H1 (cell line): Measurements from ENCODE around the gene RASGEF1B. TPM values are rescaled to one million over a fixed set of nuclear protein-coding genes. Genes with fewer than 3 reads are reported as not detected.

Source experiments
- MAFK ChIP-seq: IDR thresholded peaks from 2 replicates; pipeline ENCODE4 v1.6.1; 2012; ENCODE audit warnings: low read depth, mild to moderate bottlenecking, improper control_type of control experiment, low read length
- RXRA ChIP-seq: IDR thresholded peaks from 2 replicates; pipeline ENCODE4 v1.6.1; 2011; ENCODE audit warnings: low read depth, mild to moderate bottlenecking, low read length, moderate library complexity; ENCODE audit not compliant: insufficient read depth
- TBP ChIP-seq: IDR thresholded peaks from 2 replicates; pipeline ENCODE4 v1.6.1; 2011; ENCODE audit warnings: low read depth, low read length, improper control_type of control experiment
- polyA plus RNA-seq, 7 experiments: library from polyadenylated mRNA; depleted of rRNA in 3 of 7; stranded (reverse) in 5 of 7; unstranded in 2 of 7; fragments of >200 nt in 5 of 7; fragments of 200-250 nt in 2 of 7; gene quantifications; 1 replicate in 5 of 7; 2 replicates in 1 of 7; 4 replicates in 1 of 7; pipeline versions ENCODE4 v1.2.1 to v1.2.3, GENCODE V29; 2011 to 2013; ENCODE audit warnings: missing spikeins in 2 of 7, mixed read lengths in 2 of 7
- total RNA-seq: library from RNA; stranded (reverse); fragmentation: NEBNext Ultra II Directional; extraction: Animal tissue kit (Norgen Biotek cat#: 25700); gene quantifications from 2 replicates; pipeline ENCODE4 v1.2.1, GENCODE V29; 2021

The RASGEF1B gene
- total and polyA plus RNA-seq, 2 of the 8 experiments (the other 6 are each of a cell fraction or from before 2014, with no cell fraction given) = 1.6 to 4.7 TPM

DNA sequence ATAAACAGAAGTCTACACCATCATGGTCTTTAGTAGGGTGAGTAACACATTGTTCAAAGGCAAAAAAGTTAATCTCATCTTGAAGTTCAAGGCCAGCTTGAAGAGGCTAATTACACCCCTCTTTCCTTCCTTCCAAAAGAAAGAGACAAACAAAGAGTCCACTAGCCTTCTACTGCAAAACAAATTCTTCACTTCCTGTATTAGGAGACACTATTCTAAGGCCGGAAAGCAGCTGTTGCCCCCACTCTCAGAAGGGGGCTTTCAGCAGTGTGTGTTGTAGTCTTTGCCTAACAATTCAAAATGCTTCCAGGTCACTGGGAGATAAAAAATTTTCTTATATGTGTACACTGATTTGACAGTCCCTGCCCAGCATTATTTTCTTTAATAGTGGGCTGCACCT, 25.1 kb downstream of the RASGEF1B start (continued):
- TF ChIP-seq TBP (no peak), MAFK (no peak), RXRA (no peak)
- TF ChIP-seq, all 59 proteins: peak for 0
